ENCODE measurements around the gene TMEM39A.

DNA sequence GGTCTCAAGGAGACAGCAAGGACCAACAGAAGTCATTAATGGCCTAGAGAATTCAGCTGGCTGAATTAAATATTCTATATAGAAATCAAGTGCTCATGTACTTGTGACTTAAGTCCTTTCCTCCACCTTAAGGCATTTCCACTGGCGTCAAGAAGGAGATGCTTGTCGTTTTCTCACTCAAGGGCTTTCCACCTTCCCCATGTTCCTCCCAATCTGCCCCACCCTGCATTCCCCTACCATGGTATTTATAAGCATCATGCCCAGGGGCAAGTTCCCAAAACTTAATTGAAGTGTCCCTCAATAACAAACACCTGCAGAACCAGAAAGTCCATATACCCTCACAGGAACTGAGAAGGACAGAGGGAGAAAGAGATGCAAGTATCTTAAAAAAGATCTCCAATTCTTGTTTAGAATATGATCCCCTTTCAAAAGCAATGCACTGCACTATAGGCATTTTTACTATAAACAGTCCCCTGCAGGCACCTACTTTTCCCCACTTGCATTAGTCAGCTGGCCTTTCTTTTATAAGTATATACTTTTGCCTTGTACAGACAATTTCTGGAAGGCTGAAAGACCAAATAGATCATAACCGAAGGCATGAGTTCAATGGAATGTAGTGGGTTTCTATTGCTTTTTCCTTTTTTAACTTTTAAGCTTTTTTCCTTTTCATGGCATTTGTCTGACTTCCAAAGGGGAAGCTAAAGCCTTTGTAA lies 29.6 kb downstream of the TMEM39A start:
- TF ChIP-seq SMC3 (IDR thresholded peaks at IDR 0.05; ENCODE audit: low read depth, low read length) (no peak), MAFK (IDR thresholded peaks at IDR 0.05; ENCODE audit: low read depth, low read length) (no peak), POLR2A (IDR thresholded peaks at IDR 0.05; ENCODE audit: low read depth, low read length) (no peak), RAD21 (IDR thresholded peaks at IDR 0.05; ENCODE audit: low read length) (no peak), CEBPB (IDR thresholded peaks at IDR 0.05; ENCODE audit: low read depth, low read length) (no peak), RCOR1 (IDR thresholded peaks at IDR 0.05; ENCODE audit: insufficient replicate concordance, low read length) (no peak), MXI1 (IDR thresholded peaks at IDR 0.05; ENCODE audit: borderline replicate concordance, low read depth, low read length) (no peak), BHLHE40 (IDR thresholded peaks at IDR 0.05; ENCODE audit: low read depth, low read length) (no peak), NFE2L2 (IDR thresholded peaks at IDR 0.05; ENCODE audit: low read depth, low read length) (no peak), RFX5 (IDR thresholded peaks at IDR 0.05; ENCODE audit: low read depth, low read length) (no peak)
- TF ChIP-seq, protein P1, sequence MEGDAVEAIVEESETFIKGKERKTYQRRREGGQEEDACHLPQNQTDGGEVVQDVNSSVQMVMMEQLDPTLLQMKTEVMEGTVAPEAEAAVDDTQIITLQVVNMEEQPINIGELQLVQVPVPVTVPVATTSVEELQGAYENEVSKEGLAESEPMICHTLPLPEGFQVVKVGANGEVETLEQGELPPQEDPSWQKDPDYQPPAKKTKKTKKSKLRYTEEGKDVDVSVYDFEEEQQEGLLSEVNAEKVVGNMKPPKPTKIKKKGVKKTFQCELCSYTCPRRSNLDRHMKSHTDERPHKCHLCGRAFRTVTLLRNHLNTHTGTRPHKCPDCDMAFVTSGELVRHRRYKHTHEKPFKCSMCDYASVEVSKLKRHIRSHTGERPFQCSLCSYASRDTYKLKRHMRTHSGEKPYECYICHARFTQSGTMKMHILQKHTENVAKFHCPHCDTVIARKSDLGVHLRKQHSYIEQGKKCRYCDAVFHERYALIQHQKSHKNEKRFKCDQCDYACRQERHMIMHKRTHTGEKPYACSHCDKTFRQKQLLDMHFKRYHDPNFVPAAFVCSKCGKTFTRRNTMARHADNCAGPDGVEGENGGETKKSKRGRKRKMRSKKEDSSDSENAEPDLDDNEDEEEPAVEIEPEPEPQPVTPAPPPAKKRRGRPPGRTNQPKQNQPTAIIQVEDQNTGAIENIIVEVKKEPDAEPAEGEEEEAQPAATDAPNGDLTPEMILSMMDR (conservative IDR thresholded peaks at IDR 0.05; ENCODE audit: low read depth, low read length): no peak
- TF ChIP-seq, protein P2, sequence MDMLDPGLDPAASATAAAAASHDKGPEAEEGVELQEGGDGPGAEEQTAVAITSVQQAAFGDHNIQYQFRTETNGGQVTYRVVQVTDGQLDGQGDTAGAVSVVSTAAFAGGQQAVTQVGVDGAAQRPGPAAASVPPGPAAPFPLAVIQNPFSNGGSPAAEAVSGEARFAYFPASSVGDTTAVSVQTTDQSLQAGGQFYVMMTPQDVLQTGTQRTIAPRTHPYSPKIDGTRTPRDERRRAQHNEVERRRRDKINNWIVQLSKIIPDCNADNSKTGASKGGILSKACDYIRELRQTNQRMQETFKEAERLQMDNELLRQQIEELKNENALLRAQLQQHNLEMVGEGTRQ (IDR thresholded peaks at IDR 0.05; ENCODE audit: low read depth, low read length): no peak

Data from IMR-90 (cell line).